Aorta (tissue), 5 donors: ENCODE results near the gene ZBTB21. TPM values are rescaled to one million over a fixed set of nuclear protein-coding genes. Genes with fewer than 3 reads are reported as not detected.

Experiments
- ATAC-seq: fragments of 200-7000 bp; cut with Tn5 transposase; one replicate; pipeline ENCODE4 v1.9.1; 2022; ENCODE audit warnings: moderate library complexity; ENCODE audit not compliant: low FRiP score
- DNase-seq, 2 donors: peaks; one replicate each; pipeline ENCODE4 v3.0.0-alpha.2; 2020
- H3K27ac ChIP-seq, 2 donors: one replicate each; pipeline ENCODE4 v1.5.1; 2013; ENCODE audit warnings: low read length in 2 of 2, mild to moderate bottlenecking in 2 of 2, moderate library complexity in 2 of 2, control low read depth in 1 of 2, inconsistent platforms in 1 of 2, low read depth in 1 of 2
- H3K27me3 ChIP-seq, 2 donors: one replicate each; pipeline ENCODE4 v1.6.1; 2013; ENCODE audit warnings: control low read depth in 1 of 2, low read length in 1 of 2, mild to moderate bottlenecking in 1 of 2, moderate library complexity in 1 of 2; ENCODE audit not compliant: insufficient read depth in 2 of 2, control insufficient read depth in 1 of 2
- H3K36me3 ChIP-seq, 2 donors: one replicate each; pipeline ENCODE4 v1.6.1; 2013; ENCODE audit warnings: control low read depth in 1 of 2, low read length in 1 of 2, mild to moderate bottlenecking in 1 of 2; ENCODE audit not compliant: insufficient read depth in 2 of 2, control insufficient read depth in 1 of 2
- H3K4me1 ChIP-seq, 2 donors: one replicate each; pipeline ENCODE4 v1.6.1; 2013; ENCODE audit warnings: low read length in 2 of 2, control low read depth in 1 of 2, mild to moderate bottlenecking in 1 of 2, moderate library complexity in 1 of 2; ENCODE audit not compliant: insufficient read depth in 2 of 2, control insufficient read depth in 1 of 2
- H3K4me3 ChIP-seq, 2 donors: one replicate each; pipeline ENCODE4 v1.5.1; 2013; ENCODE audit warnings: low read length in 2 of 2, control low read depth in 1 of 2, mild to moderate bottlenecking in 1 of 2
- H3K9me3 ChIP-seq: one replicate; pipeline ENCODE4 v1.6.1; 2013; ENCODE audit warnings: mild to moderate bottlenecking, low read length; ENCODE audit not compliant: control insufficient read depth
- WGBS, 2 donors: extraction: QIAGEN DNeasy Blood & Tissue Kit; methylation state at CpG; one replicate each; pipeline ENCODE4 v1.1.7; 2013; 5-methylcytosine and 5-hydroxymethylcytosine counted together
- intact Hi-C, 2 donors: fragments of 100-400 bp; cut with DNase I; formaldehyde crosslinking; loops; one replicate each; pipeline versions ENCODE4 v1.14.2 to v1.15.0; 2022
- polyA plus RNA-seq, 2 donors: library from polyadenylated mRNA; stranded (reverse); fragments of 200-250 nt; gene quantifications; one replicate each; pipeline ENCODE4 v1.2.3, GENCODE V29; 2013
- total RNA-seq, 2 donors: library from RNA; stranded (reverse); fragmentation: NEBNext Ultra II Directional; extraction: Animal tissue kit (Norgen Biotek cat#: 25700); gene quantifications; one replicate each; pipeline ENCODE4 v1.2.1, GENCODE V29; 2021
- donor health status: healthy with polysubstance abuse.
- donor health status: Bipolar disorder and iron deficiency.
- donor health status: DM: no; HTN: no; CAD: no.
- donor health status: DM: no; HTN: no; CAD: no.
- donor health status: DM: yes; HTN: yes; CAD: no.

The ZBTB21 gene
- total and polyA plus RNA-seq, 4 donors = 3.1 to 52.8 (median 13.1) TPM

- intact Hi-C loops = no loop called here
- WGBS, 2 donors = 86 to 87% methylated on average over 9 of the region's 9 CpGs
Observed at GRCh38 chr21:42051788-42052187, 41.6 kb upstream of the ZBTB21 start.

GRCh38 chr21:42049578-42050430, 39.6 kb upstream of the ZBTB21 start:
- Histone ChIP-seq H3K27me3 (no peaks in the 10 kb centered on the region), H3K4me1 (peaks cover 0 to 4% of the 10 kb centered on the region in 2 donors), H3K36me3 (no peaks in the 10 kb centered on the region), H3K4me3 (no peak overlapping the region), H3K27ac (no peak overlapping the region), H3K9me3 (no peaks in the 10 kb centered on the region)
- ATAC-seq (no peak), DNase-seq (peak; percentile 46 to 69)
- intact Hi-C loops = loop anchor here (5.0 kb wide), 2 partner anchors 38 to 93 kb away; partner anchors contain the start of gene ZBTB21 (in 1 of the 2)
- 86 to 87% methylated on average over 16 of the region's 16 CpGs for WGBS, 2 donors

More at GRCh38 chr21:42051788-42052187, 41.6 kb upstream of the ZBTB21 start:
- Histone ChIP-seq H3K9me3 (no peaks in the 10 kb centered on the region), H3K27ac (no peak overlapping the region), H3K4me1 (peaks cover 0 to 4% of the 10 kb centered on the region in 2 donors), H3K36me3 (no peaks in the 10 kb centered on the region), H3K27me3 (no peaks in the 10 kb centered on the region), H3K4me3 (no peak overlapping the region)
- DNase-seq = peak; percentile 13 to 21
- no peak for ATAC-seq

- no peaks in the 10 kb centered on the region for H3K27me3 ChIP-seq
- intact Hi-C loops = loop anchor here (5.0 kb wide), 2 partner anchors 37 to 92 kb away; partner anchors contain the start of gene ZBTB21 (in 1 of the 2)
- H3K36me3 ChIP-seq = no peaks in the 10 kb centered on the region
- DNase-seq (peak; percentile 43 to 64), ATAC-seq (no peak)
- peaks cover 0 to 4% of the 10 kb centered on the region in 2 donors for H3K4me1 ChIP-seq
- H3K9me3 ChIP-seq = no peaks in the 10 kb centered on the region
- 97% methylated on average over 10 of the region's 10 CpGs for WGBS, 2 donors
- peak overlapping the region in 1 of 2 donors; percentile 66 for H3K27ac ChIP-seq
- no peak overlapping the region for H3K4me3 ChIP-seq
Observed at GRCh38 chr21:42048870-42049577, 38.9 kb upstream of the ZBTB21 start.

- DNase-seq (peak; percentile 92 to 93), ATAC-seq (peak; percentile 94)
- intact Hi-C loops = loop anchor here (2.0 to 5.0 kb wide), 3 partner anchors 35 to 91 kb away; partner anchors contain the start of gene ZBTB21 (in 1 of the 2)
- no peaks in the 10 kb centered on the region for H3K9me3 ChIP-seq
- WGBS, 2 donors = 6 to 8% methylated on average over 19 of the region's 19 CpGs
- H3K36me3 ChIP-seq = no peaks in the 10 kb centered on the region
- H3K27me3 ChIP-seq = no peaks in the 10 kb centered on the region
- H3K4me3 ChIP-seq = no peak overlapping the region
- H3K4me1 ChIP-seq = peaks cover 0 to 4% of the 10 kb centered on the region in 2 donors
- H3K27ac ChIP-seq = peak overlapping the region; percentile 78 to 95
Observed at GRCh38 chr21:42047821-42048613, 37.9 kb upstream of the ZBTB21 start.

- intact Hi-C loops = loop anchor here (5.0 kb wide), 2 partner anchors 33 to 88 kb away; partner anchors contain the start of gene ZBTB21 (in 1 of the 2)
- 96 to 98% methylated on average over 7 of the region's 7 CpGs for WGBS, 2 donors
Observed at GRCh38 chr21:42044871-42045495, 34.8 kb upstream of the ZBTB21 start.

GRCh38 chr21:42043961-42044360, 33.8 kb upstream of the ZBTB21 start:
- WGBS, 2 donors = 92 to 94% methylated on average over 17 of the region's 17 CpGs
- no peak overlapping the region for H3K4me3 ChIP-seq
- H3K36me3 ChIP-seq = no peaks in the 10 kb centered on the region
- no peaks in the 10 kb centered on the region for H3K27me3 ChIP-seq
- no peak overlapping the region for H3K27ac ChIP-seq
- intact Hi-C loops = no loop called here
- no peaks in the 10 kb centered on the region for H3K9me3 ChIP-seq
- peaks cover 0 to 4% of the 10 kb centered on the region in 2 donors for H3K4me1 ChIP-seq
- no peak for DNase-seq
- no peak for ATAC-seq

More at GRCh38 chr21:42044871-42045495, 34.8 kb upstream of the ZBTB21 start:
- no peak overlapping the region for H3K4me3 ChIP-seq
- H3K36me3 ChIP-seq = no peaks in the 10 kb centered on the region
- no peaks in the 10 kb centered on the region for H3K9me3 ChIP-seq
- ATAC-seq (no peak), DNase-seq (no peak)
- H3K4me1 ChIP-seq = peaks cover 0 to 4% of the 10 kb centered on the region in 2 donors
- no peak overlapping the region for H3K27ac ChIP-seq
- H3K27me3 ChIP-seq = no peaks in the 10 kb centered on the region

GRCh38 chr21:42043201-42043895, 33.2 kb upstream of the ZBTB21 start:
- DNase-seq = no peak
- intact Hi-C loops = no loop called here

More at GRCh38 chr21:42043201-42043895, 33.2 kb upstream of the ZBTB21 start:
- no peaks in the 10 kb centered on the region for H3K9me3 ChIP-seq
- WGBS, 2 donors = 93 to 94% methylated on average over 16 of the region's 16 CpGs
- no peaks in the 10 kb centered on the region for H3K27me3 ChIP-seq
- no peak overlapping the region for H3K27ac ChIP-seq
- no peak overlapping the region for H3K4me3 ChIP-seq
- H3K4me1 ChIP-seq = peaks cover 0 to 4% of the 10 kb centered on the region in 2 donors
- ATAC-seq = no peak
- no peaks in the 10 kb centered on the region for H3K36me3 ChIP-seq
